ENCODE measurements around the gene SRBD1.

SRBD1 gene

DNA sequence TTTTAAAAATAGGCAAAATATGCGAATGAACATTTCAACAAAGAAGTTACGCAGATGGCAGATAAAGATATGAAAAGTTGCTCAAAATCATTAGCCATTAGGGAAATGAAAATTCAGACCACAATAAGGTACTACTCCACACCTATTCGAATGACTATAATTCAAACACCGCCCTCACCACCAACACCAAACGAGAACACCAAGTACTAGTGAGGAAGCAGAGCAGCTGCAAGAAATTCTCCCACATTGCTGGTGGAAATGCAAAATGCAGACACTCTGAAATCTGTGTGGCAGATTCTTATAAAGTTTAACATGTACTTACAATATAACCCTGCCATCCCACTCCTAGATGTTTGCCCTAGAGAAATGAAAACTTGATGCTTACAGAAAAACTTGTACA, 23.2 kb upstream of the SRBD1 start:
- no peak for DNase-seq

GRCh38 chr2:45631955-45632354, 20.9 kb upstream of the SRBD1 start:
- no peak for DNase-seq

DNA sequence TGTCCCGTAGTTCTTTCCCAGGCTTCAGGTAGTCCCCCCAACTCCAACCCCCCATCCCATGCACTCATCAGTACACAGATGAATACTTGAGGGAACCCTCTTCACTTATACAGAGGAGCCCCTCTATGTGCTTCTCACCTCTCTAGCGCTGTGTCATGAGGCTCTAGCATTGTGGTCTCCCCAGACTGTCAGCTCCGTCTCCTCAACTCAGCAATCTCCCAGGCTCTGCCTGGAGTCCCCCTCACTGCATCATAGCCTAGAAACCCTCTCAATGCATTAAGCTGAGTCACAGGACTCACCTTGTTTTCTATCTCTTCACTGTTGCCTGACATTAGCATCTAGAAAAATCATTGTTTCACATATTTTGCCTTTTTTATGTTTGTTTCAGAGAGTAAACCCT, 20.3 kb upstream of the SRBD1 start:
- no peak for DNase-seq

- DNase-seq: no peak
Observed at GRCh38 chr2:45629971-45630370, 18.9 kb upstream of the SRBD1 start.

DNA sequence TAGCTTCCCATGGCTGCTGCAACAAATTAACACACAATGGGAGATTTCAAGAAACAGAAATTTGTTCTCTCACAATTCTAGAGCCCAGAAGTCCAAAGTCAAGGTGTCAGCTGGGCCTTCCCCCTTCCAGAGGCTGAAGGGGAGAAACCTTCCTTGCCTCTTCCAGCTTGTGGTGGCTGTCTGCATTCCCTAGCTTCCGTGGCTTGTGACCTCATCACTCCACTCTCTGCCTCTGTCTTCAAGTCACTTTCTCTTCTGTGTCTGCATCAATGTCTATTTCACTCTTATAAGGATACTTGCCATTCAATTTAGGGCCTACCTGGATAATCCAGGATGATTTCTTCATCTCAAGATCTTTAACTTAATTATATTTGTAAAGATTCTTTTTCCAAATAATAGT, 16.8 kb upstream of the SRBD1 start:
- DNase-seq: no peak

- DNase-seq: peak; percentile 19
Observed at GRCh38 chr2:45626387-45627221, 15.5 kb upstream of the SRBD1 start.

GRCh38 chr2:45625824-45626223, 14.8 kb upstream of the SRBD1 start:
- DNase-seq: no peak

DNA sequence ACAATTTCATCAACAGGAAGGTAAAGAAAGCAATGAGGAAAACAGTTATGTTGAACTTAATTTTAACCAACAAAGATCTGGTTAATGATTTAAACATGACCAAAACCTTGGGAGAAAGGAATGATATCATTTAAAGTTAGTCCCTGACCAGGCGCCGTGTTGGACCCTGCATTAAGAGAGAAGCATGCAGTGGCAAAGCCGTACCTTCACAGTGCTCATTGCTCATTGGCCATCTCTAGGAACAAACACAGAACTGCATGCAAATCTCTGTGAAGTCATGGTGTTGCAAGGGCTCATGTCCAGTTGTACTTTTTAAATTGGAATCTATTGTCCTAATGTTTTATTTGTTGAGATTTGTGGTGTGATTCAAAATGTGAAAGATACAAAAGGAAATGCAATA, 12.0 kb upstream of the SRBD1 start:
- no peak for DNase-seq

- no peak for DNase-seq
Observed at GRCh38 chr2:45622336-45623075, 11.4 kb upstream of the SRBD1 start.

DNA sequence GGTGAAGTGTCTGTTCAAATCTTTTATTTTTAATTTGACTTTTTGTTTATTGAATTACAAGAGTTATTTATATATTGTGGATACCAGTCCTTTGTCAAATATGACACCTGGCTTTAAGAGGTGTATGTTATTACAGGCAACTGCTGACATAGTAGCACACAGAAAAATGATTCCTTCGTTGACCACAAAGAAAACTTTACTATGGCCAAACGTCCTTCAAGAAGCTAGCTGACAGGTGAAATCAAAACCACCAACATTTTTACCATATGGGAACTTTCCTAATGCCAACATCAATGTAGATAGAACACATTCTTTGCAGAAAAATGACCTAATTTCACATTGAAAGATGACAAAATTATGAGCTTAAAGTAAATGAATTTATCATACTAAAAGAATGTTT, 6.4 kb upstream of the SRBD1 start:
- DNase-seq: no peak

GRCh38 chr2:45616658-45617411, 5.8 kb upstream of the SRBD1 start:
- DNase-seq: no peak

GRCh38 chr2:45614871-45615415, 3.9 kb upstream of the SRBD1 start:
- DNase-seq: no peak

DNA sequence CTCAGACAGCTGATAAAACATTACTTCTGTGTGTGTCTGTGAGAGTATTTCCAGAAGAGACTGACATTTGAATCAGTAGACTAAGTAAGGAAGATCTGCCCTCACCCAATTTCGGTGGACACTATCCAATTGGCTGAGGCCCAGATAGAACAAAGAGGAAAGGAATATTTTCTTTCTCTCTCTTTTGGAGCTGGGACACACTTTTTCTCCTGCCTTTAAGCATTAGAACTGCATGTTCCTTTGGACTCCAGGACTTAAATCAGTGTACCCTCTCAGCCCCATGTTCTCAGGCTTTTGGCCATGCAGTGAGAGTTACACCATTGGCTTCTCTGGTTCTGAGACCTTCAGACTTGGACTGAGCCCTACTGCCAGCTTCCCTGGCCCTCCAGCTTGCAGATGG, 3.3 kb upstream of the SRBD1 start:
- DNase-seq: no peak

GRCh38 chr2:45612731-45613130, 1.7 kb upstream of the SRBD1 start:
- no peak for DNase-seq

GRCh38 chr2:45612285-45612684, 1.2 kb upstream of the SRBD1 start:
- no peak for DNase-seq

DNA sequence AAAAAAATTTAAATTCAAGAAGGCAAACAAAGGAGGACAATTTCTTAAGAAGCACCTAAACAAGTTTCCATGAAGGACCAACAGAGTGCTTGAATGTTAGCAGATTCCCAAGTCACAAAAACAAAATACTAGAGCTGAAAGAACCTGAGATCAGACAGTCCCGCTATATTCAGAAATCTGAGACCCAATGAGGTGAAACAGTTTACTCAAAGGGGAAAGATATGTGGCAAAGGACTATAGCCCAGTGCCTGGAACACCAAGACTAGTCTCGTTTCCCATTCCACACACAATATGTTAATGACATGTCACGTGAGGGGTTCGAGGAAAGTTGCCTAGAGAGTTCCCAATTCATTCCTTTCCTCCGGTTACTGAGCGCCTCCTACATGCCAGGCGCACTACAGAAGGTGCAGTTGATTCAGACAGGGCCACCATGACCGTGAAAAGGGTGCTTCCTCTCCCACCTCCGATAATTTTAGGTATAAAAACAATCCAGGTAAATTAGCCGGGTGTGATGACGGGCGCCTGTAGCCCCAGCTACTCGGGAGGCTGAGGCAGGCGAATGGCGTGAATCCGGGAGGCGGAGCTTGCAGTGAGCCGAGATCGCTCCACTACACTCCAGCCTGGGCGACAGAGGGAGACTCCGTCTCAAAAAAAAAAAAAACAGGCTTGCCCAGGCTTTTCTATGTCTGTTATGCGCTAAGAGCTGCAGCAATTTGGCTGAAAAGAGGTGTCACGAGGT, 617 bp downstream of the SRBD1 start:
- DNase-seq: peak; percentile 70

GRCh38 chr2:45607701-45608100, 3.4 kb downstream of the SRBD1 start:
- no peak for DNase-seq

GRCh38 chr2:45606796-45607195, 4.3 kb downstream of the SRBD1 start:
- no peak for DNase-seq

DNA sequence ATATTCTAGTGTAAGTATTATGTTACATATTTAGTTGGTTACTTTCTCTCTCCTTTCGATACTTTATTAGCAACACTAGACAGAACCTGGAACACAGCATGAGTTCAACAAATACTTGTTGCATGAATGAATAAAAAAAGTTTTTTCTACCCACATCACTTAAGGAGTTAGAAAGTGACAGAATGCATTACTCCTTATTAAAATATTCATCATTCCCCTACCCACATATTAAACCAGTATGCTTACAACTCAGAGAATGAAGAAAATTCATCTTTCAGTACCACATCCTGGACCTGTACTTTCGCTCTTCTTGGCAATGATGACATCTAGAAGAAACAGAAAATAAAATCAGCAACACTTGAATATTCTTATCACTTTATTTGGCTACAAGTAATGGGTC, 6.0 kb downstream of the SRBD1 start:
- DNase-seq: no peak

DNA sequence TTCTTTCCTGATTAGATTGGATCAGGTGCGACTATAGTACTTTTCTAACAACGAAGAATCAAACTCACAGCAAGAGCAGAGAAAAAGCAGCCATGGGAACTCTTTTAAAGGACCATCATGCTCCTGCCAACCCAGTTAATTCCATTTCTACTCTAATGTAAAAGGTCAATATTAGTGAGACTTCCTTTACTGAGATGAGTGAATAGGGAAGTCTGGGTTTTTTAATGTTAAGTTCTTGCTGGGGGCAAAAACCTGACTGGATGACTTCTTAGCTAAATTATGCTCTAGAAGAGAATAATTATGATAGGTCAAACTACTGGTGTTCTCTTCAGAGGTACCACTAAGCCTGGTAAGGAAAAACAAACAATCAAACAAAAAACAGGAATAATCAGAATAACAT, 8.4 kb downstream of the SRBD1 start:
- no peak for DNase-seq

DNA sequence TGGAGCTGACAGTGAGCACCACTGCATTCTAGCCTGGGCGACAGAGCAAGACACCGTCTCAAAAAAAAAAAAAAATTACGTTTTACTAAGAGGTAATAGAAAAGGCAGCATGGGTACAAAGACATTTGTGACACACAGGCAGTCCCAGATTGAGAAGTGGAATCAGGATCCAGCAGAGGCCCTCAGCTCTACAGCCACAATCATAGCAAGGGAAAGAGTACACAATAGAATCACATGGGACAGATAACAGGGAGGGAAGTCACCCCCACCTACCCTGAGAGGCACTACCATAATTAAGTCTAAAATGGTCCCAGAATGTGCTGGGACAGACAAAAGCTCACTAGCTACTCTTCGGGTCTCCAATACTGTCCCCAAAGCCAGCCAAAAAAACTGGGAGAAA, 12.5 kb downstream of the SRBD1 start:
- no peak for DNase-seq

- DNase-seq: no peak
Observed at GRCh38 chr2:45596761-45597160, 14.3 kb downstream of the SRBD1 start.
